Right renal pelvis (tissue), 4 donors: ENCODE results near the gene CORO2A. TPM values are rescaled to one million over a fixed set of nuclear protein-coding genes. Genes with fewer than 3 reads are reported as not detected.

Source experiments
- DNase-seq, 4 donors: peaks; one replicate each; pipeline ENCODE4 v3.0.0-alpha.2; 2013; ENCODE audit warnings: low read depth in 4 of 4, low spot score in 3 of 4, missing footprints in 1 of 4
- polyA plus RNA-seq, 4 donors: library from polyadenylated mRNA; unstranded; fragments of 120-200 nt; gene quantifications; one replicate each; pipeline ENCODE4 v1.2.1, GENCODE V29; 2013; ENCODE audit not compliant: insufficient read length in 4 of 4

Gene CORO2A
- polyA plus RNA-seq, 4 donors: 1.9 to 3.1 (median 2.6) TPM

- no peak for DNase-seq
Observed at GRCh38 chr9:98219794-98220370, 27.4 kb upstream of the CORO2A start.

DNA sequence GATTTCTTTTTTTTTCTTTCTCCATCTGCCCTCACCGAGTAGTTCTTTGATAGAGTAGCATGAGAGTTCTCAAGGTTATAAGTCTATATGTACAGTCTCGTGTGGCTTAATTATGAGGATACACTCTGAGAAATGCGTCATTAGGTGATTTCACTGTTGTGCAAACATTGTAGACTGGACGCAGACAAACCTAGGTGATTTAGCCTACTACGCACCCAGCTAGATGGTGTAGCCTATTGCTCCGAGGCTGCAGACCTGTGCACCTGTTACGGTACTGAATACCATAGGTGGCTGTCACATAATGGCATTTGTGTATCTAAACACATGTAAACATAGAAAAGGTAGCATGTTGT is 26.9 kb upstream of the CORO2A start:
- DNase-seq: no peak

GRCh38 chr9:98218562-98219363 is 26.3 kb upstream of the CORO2A start:
- no peak for DNase-seq

DNA sequence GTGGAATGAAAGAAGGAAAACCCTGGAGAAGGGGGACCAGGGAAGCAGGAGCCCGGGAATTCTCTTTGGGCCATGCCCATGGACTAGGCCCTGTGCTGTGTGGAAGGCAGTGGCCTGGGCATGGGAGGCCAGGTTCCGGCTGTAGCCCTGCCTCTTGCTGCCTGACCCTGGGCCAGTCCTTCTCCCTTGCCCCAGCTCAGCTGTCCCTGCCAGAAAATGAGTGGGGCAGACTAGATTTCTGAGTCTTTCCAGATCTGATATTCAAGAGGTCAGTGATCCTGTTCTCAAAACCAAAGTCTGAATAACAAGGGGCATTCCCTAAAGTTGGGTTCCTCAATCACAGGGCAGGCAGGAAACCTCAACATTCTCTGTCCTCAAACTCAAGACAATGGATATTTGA is 24.8 kb upstream of the CORO2A start:
- DNase-seq: no peak

DNA sequence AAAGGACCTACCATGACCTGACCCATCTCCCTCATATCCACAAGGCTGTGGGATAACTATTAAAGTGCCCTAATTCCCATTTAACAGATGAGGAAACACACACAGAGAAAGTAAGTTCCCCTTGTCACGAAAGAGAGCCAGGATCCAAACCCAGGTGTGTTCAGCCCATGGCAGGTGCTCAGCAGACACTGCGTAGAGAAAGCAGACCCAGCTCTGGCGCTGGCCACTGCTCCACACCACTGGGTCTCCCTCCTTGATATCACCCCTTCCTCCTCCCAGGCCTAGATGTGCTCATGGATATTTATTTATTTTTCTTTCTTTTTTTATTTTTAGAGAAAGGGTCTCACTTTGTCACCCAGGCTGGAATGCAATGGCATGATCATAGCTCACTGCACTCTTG is 24.0 kb upstream of the CORO2A start:
- no peak for DNase-seq

DNA sequence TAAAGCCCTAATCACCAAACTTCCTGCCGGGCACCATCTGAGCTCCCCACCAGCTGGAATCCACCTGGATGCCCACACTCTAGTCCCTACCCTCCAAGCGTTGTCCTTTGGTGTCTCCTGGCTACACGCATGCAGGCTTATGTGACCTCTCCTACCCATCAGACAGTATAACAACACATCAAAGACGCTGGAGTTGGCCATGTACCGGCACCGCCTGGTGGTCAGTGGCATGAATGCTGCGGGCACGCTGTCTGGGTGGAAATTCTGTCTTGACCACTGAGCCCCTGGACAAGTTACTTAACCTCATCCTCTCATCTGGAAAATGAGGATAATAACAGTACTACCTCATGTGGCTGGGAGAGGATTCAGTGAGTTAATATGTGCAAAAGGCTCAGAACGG is 23.4 kb upstream of the CORO2A start:
- DNase-seq: no peak

DNA sequence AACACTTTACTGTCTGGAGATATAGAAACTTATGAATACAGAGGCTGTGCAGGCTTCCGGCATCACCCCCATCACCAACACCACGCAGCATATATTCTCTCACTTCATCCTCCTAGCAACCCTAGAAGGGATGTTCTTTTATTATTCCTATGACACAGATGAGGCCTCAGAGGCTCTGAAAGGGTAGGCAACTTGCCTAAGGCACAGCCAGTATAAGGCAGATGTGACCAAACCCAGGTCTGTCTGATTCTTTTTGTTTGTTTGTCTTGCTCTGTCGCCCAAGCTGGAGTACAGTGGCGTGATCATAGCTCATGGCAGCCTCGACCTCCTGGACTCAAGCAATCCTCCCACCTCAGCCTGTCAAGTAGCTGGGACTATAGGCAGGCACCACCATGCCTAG is 22.8 kb upstream of the CORO2A start:
- no peak for DNase-seq

DNA sequence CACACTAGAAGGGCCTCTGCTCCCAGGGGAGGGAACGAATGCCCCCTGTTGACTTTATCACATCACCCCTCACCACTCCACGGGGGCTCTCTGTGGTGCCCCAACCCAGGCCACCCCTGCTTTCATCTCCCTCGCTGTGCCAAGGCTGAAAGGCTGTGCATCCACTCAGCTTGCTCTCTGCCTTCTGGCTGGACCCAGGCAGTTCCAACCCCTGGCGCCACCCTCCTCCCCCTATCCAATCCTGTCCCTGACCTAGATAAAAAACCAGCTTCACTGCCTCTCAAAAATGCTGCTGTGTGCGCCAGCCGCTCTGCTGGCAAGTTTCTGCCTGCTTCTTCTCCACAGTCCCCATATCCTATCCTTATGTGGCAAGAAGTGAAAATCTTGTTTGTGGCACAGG is 22.4 kb upstream of the CORO2A start:
- no peak for DNase-seq

DNA sequence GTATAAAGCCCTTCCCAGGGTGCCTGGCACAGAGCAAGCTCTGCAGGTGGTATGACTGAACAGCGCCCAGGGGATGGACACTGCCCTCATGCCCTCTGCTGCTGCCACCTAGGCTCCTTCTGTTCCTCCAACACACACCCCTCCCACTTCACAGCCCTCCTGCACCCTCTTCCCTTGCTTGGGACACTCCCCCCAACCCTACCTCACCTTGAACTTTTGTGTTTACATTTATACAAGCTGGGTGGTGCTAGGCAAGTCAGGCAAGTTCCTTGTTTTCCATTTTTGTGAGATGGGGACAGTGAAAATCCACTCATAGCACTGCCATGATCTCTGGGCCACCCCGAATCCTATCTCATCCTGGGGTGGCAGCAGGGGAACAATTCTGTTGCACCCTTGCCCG is 18.8 kb upstream of the CORO2A start:
- no peak for DNase-seq

DNA sequence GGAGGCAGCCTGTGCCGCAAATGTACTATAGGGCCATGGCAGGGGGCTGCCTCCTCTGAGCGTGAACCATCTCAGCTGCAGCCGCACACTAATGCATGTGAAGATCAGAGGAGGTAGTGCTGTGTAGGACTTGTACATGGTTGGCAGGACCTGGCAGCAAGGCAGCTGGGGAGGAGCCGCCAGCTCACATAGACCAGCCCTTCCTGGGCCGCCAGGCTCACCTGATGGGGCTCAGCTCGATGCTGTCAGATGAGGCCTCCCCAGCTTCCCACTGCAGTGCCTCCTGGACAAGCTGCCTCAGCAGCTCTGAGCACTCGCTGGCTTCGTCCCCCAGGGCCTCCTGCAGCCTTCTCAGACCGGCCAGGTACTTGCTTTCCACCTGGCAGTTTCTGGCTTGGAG is 18.0 kb upstream of the CORO2A start:
- DNase-seq: no peak

- no peak for DNase-seq
Observed at GRCh38 chr9:98209530-98209929, 17.1 kb upstream of the CORO2A start.

GRCh38 chr9:98208635-98209034 is 16.2 kb upstream of the CORO2A start:
- no peak for DNase-seq

- DNase-seq: no peak
Observed at GRCh38 chr9:98207606-98208005, 15.2 kb upstream of the CORO2A start.

- DNase-seq: no peak
Observed at GRCh38 chr9:98206754-98207153, 14.3 kb upstream of the CORO2A start.

DNA sequence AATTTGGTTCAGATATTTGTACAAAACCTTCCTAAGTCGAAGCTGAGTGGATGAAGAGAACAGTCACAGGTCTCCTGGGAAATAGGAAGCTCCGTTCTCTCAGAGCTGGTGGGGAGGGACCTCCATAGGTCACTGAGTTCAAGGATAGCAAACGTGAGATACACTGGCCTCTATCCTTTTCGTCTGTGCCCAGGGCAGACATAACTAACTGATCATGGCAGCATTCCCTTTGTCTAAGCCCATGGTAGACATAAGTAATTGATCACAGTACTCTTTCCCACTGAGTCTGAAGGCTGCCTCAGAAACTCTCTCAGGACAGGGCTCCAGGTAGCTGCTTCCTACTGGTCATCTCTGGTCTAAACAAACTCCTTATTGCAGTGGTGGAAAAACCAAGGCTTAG is 12.3 kb upstream of the CORO2A start:
- no peak for DNase-seq

DNA sequence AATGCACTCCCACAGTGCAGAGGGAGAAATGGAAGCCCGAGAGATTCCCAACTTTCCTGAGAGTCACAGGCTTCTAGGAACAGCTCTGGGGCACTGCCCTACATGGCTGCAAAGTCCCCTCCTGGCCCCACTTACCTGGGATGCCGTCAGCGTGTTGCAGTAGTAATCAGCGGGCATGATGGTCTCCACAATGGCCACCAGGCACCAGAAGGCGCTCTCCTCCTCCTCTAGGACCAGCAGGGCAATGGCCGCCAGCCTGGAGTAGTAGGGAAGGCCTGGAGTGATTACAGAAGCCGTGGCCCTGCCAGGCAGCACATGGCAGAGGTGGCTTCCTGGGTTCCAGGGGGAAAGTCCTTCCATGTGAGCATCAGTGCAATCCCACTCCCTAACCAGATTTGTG is 10.7 kb upstream of the CORO2A start:
- no peak for DNase-seq

- no peak for DNase-seq
Observed at GRCh38 chr9:98202252-98202651, 9.8 kb upstream of the CORO2A start.

DNA sequence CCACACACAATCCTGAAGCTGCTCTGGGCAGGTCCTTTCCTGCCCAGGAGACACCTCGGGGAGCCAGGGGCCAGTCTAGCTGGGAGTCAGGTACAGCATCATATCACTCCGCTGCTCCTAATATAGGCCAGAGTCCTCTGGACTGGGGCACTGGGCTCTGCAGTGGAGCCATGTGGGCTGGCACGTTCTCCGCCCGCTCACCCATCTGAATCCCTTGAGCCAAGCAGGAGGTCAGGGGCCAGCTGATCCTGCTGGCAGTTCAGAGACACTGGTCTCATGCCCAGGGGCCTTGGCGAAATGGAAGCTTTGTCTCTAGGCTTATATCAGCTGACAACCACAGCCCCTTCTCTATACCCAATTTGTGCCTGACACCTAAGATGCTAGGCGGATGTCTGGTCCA is 9.3 kb upstream of the CORO2A start:
- no peak for DNase-seq

- DNase-seq: no peak
Observed at GRCh38 chr9:98201102-98201501, 8.7 kb upstream of the CORO2A start.

DNA sequence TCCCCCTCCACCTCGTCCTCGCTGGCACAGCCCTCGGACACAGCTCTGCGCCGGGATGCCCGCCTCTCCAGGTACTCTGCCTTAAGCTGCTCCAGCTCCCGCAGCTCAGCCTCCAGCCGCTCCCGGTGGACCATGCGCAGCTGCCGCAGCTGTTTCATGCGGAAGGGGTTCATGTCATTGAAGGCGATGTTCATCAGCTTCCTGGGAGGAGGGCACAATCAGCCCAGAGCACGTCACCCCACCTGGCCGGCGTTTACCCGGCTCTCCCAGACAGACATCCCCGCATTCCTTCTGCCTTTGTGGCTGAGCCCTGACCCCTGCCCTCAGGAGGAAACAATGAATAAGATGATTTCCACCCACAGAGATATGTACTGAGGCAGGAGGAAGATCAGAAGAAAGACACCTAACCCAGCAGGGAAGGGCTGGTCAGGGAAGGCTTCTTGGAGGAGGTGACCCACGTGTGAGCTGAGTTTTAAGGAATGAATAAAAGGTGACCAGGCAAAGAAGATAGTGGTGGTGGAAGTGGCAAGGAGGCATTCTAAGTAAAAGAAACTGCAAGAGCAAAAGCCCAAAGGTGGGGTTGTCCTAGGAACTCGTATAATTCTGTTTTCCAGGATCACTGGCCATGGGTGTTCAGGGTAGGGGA is 7.1 kb upstream of the CORO2A start:
- no peak for DNase-seq

GRCh38 chr9:98195671-98196070 is 3.2 kb upstream of the CORO2A start:
- DNase-seq: no peak

DNA sequence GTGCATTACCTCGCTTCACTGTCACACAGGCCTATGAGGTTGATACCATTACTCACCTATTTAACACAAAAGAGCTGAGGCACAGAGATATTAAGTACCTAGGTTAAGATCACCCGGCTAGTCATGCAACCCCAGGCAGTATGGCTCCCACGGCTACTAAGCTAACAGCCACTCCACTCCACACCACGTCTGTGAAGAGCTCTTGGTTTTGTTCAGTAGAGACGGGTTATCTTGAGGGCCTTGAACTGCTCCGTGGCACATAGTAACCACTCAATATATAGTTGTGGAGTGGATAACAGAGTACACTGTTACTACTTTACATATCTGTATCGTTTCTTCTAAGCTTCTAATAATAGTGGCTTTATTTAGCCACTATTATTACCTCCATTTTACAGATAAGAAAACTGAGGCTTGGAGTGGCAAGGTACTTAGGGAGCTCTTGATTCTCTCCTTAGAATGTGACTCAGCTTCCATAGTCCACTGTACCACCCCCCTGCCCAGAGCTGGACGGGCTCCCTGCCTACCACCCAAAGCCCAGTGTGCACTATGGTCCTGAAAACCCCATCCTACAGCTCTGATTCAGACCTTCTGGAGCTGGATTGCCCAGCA is 1.0 kb upstream of the CORO2A start:
- DNase-seq: no peak
